ENCODE measurements around the gene OTULIN.

Gene OTULIN

GRCh38 chr5:14664270-14665100 lies at the start of gene OTULIN:
Gene OTULIN (plus strand): TSS chr5:14664718. CDS start chr5:14664826, 108 bp downstream.
- DNase-seq (ENCODE audit: low read depth): peak; percentile 77

- DNase-seq (ENCODE audit: low read depth): no peak
These were observed 49.2 kb upstream of the OTULIN start for GRCh38 chr5:14615365-14615764.

- DNase-seq (ENCODE audit: low read depth): no peak
These were observed 47.1 kb upstream of the OTULIN start for GRCh38 chr5:14617441-14617840.

GRCh38 chr5:14627270-14627669 lies 37.2 kb upstream of the OTULIN start:
- DNase-seq (ENCODE audit: low read depth): no peak

GRCh38 chr5:14628346-14628745 lies 36.2 kb upstream of the OTULIN start:
- peak; percentile 19 for DNase-seq (ENCODE audit: low read depth)

- no peak for DNase-seq (ENCODE audit: low read depth)
These were observed 33.8 kb upstream of the OTULIN start for GRCh38 chr5:14630671-14631070.

GRCh38 chr5:14635656-14636055 lies 28.9 kb upstream of the OTULIN start:
- no peak for DNase-seq (ENCODE audit: low read depth)

- no peak for DNase-seq (ENCODE audit: low read depth)
These were observed 23.8 kb upstream of the OTULIN start for GRCh38 chr5:14640765-14641164.

GRCh38 chr5:14644623-14645237 lies 19.8 kb upstream of the OTULIN start:
- DNase-seq (ENCODE audit: low read depth): no peak

- no peak for DNase-seq (ENCODE audit: low read depth)
These were observed 14.5 kb upstream of the OTULIN start for GRCh38 chr5:14650052-14650451.

GRCh38 chr5:14655146-14655741 lies 9.3 kb upstream of the OTULIN start:
- DNase-seq (ENCODE audit: low read depth): no peak

- no peak for DNase-seq (ENCODE audit: low read depth)
These were observed 7.6 kb upstream of the OTULIN start for GRCh38 chr5:14656898-14657297.

GRCh38 chr5:14659821-14660607 lies 4.5 kb upstream of the OTULIN start:
- DNase-seq (ENCODE audit: low read depth): no peak

GRCh38 chr5:14660833-14661232 lies 3.7 kb upstream of the OTULIN start:
- no peak for DNase-seq (ENCODE audit: low read depth)

- no peak for DNase-seq (ENCODE audit: low read depth)
These were observed 1.7 kb upstream of the OTULIN start for GRCh38 chr5:14662721-14663260.

- DNase-seq (ENCODE audit: low read depth): no peak
These were observed 716 bp upstream of the OTULIN start for GRCh38 chr5:14663734-14664269.

GRCh38 chr5:14665101-14665822 lies 744 bp downstream of the OTULIN start:
- DNase-seq (ENCODE audit: low read depth): no peak

GRCh38 chr5:14665949-14666348 lies 1.4 kb downstream of the OTULIN start:
- DNase-seq (ENCODE audit: low read depth): peak; percentile 27

- no peak for DNase-seq (ENCODE audit: low read depth)
These were observed 1.8 kb downstream of the OTULIN start for GRCh38 chr5:14666357-14666756.

GRCh38 chr5:14667290-14667689 lies 2.8 kb downstream of the OTULIN start:
- DNase-seq (ENCODE audit: low read depth): no peak

GRCh38 chr5:14667770-14668169 lies 3.3 kb downstream of the OTULIN start:
- no peak for DNase-seq (ENCODE audit: low read depth)
